IPS-15b (cell line): ENCODE measurements around the gene WASF2.
A peak's percentile ranks its signal among the peaks of the same experiment; 100 is the strongest.
"Not testable (repeated sequence)": the region's sequence is repeated elsewhere in the genome, so short reads cannot be mapped to it uniquely, and the experiment has no call there.

Experiments used
- H3K27me3 ChIP-seq: one replicate; pipeline ENCODE4 v1.6.1; 2013; ENCODE audit warnings: low read length; ENCODE audit not compliant: control insufficient read depth, insufficient read depth
- H3K36me3 ChIP-seq: one replicate; pipeline ENCODE4 v1.6.1; 2013; ENCODE audit warnings: low read length; ENCODE audit not compliant: control insufficient read depth, insufficient read depth
- H3K4me1 ChIP-seq: one replicate; pipeline ENCODE4 v1.6.1; 2013; ENCODE audit warnings: mild to moderate bottlenecking, low read length; ENCODE audit not compliant: control insufficient read depth, insufficient read depth
- H3K4me3 ChIP-seq: one replicate; pipeline ENCODE4 v1.5.1; 2013; ENCODE audit warnings: low read depth, low read length
- H3K9ac ChIP-seq: one replicate; pipeline ENCODE4 v1.6.1; 2013; ENCODE audit warnings: low read depth, mild to moderate bottlenecking, low read length
- H3K9me3 ChIP-seq: one replicate; pipeline ENCODE4 v1.6.1; 2013; ENCODE audit warnings: mild to moderate bottlenecking, low read length; ENCODE audit not compliant: control insufficient read depth, insufficient read depth

WASF2 gene

DNA sequence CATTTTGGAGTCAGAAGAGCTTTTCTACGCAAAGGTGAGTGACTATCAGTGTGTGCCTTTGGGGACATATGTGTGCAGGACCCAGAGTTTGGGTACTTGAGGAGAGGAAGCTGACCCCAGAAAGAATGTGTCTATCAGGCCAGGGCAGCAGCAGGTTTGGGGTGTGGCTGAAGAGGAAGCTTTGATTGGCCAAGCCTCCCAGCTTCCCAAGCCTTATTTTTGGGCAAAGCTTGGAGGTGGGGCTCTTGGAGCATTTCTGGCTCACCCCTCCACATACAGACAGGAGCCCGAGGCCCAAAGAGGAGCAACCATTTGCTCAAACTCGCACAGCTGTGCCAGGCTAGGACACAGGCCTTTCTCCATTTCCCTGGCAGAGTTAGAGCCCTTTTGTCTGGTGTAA, 92.9 kb downstream of the WASF2 start:
- no peak overlapping the region for H3K9ac ChIP-seq
- no peak overlapping the region for H3K4me3 ChIP-seq
- no peaks in the 10 kb centered on the region for H3K27me3 ChIP-seq
- no peaks in the 10 kb centered on the region for H3K9me3 ChIP-seq
- peaks cover 16% of the 10 kb centered on the region for H3K4me1 ChIP-seq
- peaks cover 9% of the 10 kb centered on the region for H3K36me3 ChIP-seq

DNA sequence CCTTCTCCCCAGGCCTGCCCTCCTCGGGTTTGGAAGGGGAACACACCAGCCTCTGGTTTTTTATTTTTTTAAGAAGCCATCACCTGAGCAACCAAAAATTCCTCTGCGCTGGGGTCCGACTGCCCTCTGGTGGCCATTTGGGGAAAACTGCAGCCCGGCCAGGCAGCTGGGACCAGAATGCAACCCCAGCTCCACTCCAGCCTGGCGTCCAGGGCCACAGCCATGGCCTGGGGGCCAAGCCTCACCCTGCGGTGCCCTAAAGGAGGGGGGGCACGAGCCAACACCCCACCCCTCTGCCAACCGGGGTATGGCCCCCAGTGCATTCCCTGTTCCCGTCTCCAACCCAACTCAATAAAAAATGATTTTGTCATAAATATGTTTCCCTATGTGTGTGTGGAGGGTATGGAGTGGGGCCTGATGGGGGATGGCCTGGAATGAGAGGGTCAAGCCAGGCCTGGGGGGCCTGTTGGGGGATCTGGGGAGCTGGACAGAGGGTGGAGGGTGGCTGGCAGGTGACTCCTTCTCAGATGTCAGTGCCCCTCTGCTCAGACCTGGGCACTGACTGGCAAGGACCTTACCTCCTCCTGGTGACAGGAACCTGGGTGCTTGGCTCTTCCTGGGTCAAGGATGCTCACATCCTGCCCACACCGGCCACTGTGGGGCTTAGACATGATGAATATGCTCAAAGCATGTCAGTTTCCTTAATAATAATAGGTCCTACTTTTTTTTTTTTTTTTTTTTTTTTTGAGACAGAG, 94.3 kb downstream of the WASF2 start:
- Histone ChIP-seq H3K27me3 (no peaks in the 10 kb centered on the region), H3K9ac (no peak overlapping the region), H3K9me3 (no peaks in the 10 kb centered on the region), H3K4me1 (peaks cover 17% of the 10 kb centered on the region), H3K36me3 (peaks cover 9% of the 10 kb centered on the region), H3K4me3 (no peak overlapping the region)

DNA sequence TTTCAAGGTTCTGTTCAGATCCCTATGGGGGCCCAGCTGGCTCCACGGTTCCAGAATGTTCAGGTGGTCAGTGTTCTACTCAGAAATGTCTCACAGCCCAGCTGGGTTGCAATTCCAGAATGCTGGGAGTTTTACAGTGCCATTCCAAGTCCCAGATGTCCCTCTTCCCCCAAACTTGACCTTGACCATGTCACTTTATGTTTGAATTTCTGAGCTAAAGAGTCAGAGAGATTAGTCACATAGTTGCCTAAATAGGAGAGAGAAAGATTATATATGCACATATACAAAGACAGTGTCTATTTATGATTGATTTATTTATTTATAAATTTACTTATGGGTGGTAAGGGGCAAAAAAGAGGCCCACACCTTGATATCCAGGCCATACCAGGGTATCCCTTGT, 95.0 kb downstream of the WASF2 start:
- Histone ChIP-seq H3K4me3 (no peak overlapping the region), H3K9me3 (no peaks in the 10 kb centered on the region), H3K36me3 (peaks cover 9% of the 10 kb centered on the region), H3K4me1 (peaks cover 13% of the 10 kb centered on the region), H3K9ac (peak overlapping the region; percentile 29), H3K27me3 (no peaks in the 10 kb centered on the region)

DNA sequence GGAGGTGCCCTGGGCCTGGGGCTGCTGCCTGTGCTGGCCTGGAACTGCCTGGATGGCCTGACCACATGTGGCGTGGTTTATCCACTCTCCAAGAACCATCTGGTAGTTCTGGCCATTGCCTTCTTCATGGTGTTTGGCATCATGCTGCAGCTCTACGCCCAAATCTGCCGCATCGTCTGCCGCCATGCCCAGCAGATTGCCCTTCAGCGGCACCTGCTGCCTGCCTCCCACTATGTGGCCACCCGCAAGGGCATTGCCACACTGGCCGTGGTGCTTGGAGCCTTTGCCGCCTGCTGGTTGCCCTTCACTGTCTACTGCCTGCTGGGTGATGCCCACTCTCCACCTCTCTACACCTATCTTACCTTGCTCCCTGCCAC, 95.7 kb downstream of the WASF2 start:
- H3K9me3 ChIP-seq: no peaks in the 10 kb centered on the region
- no peak overlapping the region for H3K9ac ChIP-seq
- H3K27me3 ChIP-seq: no peaks in the 10 kb centered on the region
- H3K4me1 ChIP-seq: peaks cover 13% of the 10 kb centered on the region
- no peak overlapping the region for H3K4me3 ChIP-seq
- peaks cover 9% of the 10 kb centered on the region for H3K36me3 ChIP-seq

DNA sequence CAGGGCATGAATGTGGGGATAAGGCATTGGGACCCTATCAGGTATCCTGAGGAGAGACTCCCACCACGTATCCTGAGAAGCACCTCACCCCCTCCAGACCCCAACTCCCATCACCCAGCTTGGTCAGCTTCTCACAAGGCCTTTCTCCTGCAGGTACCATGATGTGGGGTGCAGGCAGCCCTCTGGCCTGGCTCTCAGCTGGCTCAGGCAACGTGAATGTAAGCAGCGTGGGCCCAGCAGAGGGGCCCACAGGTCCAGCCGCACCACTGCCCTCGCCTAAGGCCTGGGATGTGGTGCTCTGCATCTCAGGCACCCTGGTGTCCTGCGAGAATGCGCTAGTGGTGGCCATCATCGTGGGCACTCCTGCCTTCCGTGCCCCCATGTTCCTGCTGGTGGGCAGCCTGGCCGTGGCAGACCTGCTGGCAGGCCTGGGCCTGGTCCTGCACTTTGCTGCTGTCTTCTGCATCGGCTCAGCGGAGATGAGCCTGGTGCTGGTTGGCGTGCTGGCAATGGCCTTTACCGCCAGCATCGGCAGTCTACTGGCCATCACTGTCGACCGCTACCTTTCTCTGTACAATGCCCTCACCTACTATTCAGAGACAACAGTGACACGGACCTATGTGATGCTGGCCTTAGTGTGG, 96.2 kb downstream of the WASF2 start:
- peaks cover 10% of the 10 kb centered on the region for H3K4me1 ChIP-seq
- no peaks in the 10 kb centered on the region for H3K27me3 ChIP-seq
- peaks cover 9% of the 10 kb centered on the region for H3K36me3 ChIP-seq
- no peak overlapping the region for H3K9ac ChIP-seq
- peak overlapping the region; percentile 90 for H3K4me3 ChIP-seq
- no peaks in the 10 kb centered on the region for H3K9me3 ChIP-seq

DNA sequence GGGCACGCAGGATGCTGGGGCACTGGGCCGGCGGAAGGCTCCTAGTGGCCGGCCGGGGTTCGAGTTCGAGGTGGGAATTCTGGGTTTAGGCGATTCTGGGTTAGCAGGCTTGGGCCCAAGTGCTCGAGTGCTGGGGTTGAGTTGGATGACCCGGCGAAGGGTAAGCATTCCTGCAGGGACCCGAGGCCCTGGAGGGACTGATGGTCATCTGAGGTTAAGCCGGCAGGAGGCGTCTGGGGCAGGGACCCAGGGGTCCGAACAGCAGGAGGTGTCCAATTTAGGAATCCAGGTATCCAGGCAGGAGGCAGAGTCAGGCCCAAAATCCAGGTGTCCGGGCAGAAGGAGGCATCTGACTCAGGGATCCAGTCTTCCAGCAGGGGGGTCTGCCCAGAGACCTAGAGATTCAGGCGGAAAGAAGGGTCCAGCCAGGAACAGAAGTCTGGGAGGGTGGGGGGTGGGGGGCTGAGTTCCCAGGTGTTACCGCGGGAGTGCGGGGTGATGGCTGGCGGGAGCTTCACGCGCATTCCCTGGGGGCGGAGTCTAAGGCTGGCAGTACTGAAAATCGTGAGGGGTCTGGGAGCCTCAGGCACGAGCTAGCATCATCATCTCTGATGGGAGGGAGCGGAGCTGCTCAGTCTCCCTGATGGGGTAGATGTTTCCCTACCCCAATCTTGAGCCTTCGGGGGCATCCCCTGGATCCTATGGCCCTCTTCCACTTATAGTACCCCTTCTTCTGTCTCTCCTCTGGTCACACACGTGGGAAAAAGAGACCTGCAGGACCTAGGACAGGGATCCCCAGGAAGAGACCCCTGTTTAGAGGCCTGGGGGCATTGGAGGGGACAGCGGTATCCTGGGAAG, 97.0 kb downstream of the WASF2 start:
- H3K4me3 ChIP-seq: peak overlapping the region; percentile 90
- no peaks in the 10 kb centered on the region for H3K9me3 ChIP-seq
- H3K27me3 ChIP-seq: no peaks in the 10 kb centered on the region
- peaks cover 9% of the 10 kb centered on the region for H3K36me3 ChIP-seq
- H3K4me1 ChIP-seq: peaks cover 8% of the 10 kb centered on the region
- H3K9ac ChIP-seq: peak overlapping the region; percentile 60

DNA sequence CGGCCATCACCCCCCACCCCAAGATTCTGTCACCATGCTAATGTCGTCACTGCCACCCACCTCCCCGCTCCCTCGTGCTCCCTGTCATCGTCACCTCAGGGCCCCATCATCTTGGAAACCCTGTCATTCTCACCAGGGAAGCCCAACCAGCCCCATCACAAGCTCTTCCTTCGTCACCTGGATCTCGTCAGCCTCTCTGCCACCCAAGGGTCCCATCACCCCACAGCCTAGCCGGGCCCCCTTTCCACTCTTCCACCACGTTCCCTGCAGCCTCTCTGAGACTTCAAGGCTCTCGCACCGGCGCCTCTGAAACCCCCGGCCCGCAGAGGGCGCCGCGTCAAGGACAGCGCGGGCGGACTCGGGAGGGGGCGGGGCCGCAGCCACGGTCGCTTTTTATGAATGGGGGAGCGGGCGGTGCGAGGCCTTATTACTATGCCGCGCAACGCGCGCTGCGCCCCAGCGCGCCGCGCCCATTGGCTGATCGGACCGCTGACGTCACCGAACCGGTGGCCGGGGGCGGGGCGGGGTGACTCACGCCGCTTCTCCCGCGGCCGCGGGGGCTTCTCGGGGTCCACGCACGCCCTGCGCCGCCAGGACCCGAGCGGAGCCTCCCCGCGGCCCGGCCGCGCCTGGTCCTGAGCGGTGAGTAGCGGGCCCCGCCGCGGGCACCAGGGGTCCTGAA, 97.7 kb downstream of the WASF2 start, which contains the start of gene GPR3:
Gene GPR3, plus strand, starts transcription at position 527 of the 682 bp plus-strand sequence. CDS start 1,177 bp downstream, outside the sequence.
- peaks cover 4% of the 10 kb centered on the region for H3K4me1 ChIP-seq
- H3K36me3 ChIP-seq: peaks cover 9% of the 10 kb centered on the region
- H3K4me3 ChIP-seq: peak within 1 kb of the TSS; percentile 90
- H3K9ac ChIP-seq: peak within 1 kb of the TSS; percentile 60
- no peaks in the 10 kb centered on the region for H3K9me3 ChIP-seq
- no peaks in the 10 kb centered on the region for H3K27me3 ChIP-seq

DNA sequence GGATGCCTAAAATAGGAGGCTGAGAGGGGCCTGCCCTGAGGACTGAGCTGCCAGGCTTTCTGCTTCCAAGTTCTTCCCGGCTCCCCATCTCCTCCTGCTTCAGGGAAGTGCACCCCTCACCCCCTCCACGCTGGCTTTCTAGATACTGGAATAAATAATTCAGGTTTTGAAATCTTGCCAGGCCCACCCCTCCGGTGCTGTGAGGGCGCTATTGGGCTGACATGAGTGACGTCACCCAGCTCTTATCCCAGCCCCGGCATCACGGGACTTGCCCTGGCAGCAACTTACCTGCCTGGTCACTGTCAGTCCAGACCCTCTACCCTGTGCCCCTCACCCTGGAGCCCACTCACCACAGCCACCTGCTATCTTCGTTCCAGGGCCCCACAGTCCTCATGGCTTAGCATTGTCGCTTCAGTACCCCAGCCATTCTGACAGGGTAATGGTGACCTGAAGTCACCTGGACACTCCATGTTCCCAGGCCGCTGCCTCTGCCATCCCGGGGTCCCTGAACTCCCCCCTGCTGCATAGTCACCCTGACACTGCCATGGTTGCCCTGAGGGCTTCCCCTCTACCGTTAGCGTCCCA, 98.4 kb downstream of the WASF2 start:
- H3K9ac ChIP-seq: peak overlapping the region; percentile 12
- H3K27me3 ChIP-seq: no peaks in the 10 kb centered on the region
- peaks cover 9% of the 10 kb centered on the region for H3K36me3 ChIP-seq
- peaks cover 4% of the 10 kb centered on the region for H3K4me1 ChIP-seq
- H3K9me3 ChIP-seq: no peaks in the 10 kb centered on the region
- peak overlapping the region; percentile 68 for H3K4me3 ChIP-seq

DNA sequence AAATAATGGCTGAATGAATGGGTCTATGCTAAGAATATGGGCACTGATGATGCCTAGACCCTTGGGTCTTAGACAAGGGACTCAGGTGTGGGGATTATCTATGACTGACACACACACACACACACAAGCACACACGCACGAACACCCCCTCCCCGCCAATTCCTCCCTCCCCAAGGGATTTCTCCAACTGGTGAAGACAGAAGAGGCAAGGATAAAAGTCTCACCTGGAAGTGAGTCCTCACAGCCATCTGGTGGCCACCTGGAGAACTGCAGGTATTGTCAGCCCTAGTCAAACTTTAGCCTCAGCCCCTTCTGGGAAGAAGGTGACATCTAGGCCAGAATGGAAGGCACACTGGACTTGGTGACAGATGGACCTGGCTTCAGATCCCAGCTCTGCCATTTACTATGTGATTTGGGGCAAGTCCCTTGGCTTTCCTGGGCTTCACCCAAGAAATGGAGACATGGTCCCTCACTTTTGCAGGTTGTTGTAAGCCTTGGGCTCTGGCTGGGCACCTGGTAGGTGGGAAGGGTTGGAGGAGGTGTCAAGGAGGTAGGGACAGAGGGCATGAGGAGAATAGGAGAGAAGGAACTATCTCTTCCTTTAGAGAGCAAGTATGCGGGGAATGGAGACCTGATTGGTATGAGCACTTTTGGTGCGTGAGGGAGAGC, 101.5 kb downstream of the WASF2 start:
- Histone ChIP-seq H3K4me1 (peaks cover 6% of the 10 kb centered on the region), H3K36me3 (no peaks in the 10 kb centered on the region), H3K9me3 (no peaks in the 10 kb centered on the region), H3K4me3 (no peak overlapping the region), H3K9ac (no peak overlapping the region), H3K27me3 (no peaks in the 10 kb centered on the region)

DNA sequence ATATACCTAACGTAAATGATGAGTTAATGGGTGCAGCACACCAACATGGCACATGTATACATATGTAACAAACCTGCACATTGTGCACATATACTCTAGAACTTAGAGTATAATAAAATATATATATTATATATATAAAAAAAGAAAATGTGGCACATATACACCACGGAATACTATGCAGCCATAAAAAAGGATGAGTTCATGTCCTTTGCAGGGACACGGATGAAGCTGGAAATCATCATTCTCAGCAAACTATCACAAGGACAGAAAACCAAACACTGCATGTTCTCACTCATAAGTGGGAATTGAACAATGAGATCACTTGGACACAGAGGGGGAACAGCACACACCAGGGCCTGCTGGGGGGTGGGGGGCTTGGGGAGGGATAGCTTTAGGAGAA, 105.2 kb downstream of the WASF2 start:
- not testable (repeated sequence) for H3K9ac ChIP-seq, H3K9me3 ChIP-seq, H3K4me3 ChIP-seq, H3K36me3 ChIP-seq, H3K4me1 ChIP-seq
- peaks cover 11% of the 10 kb centered on the region for H3K27me3 ChIP-seq
